ENCODE measurements around the gene ASGR1.
"Not testable (repeated sequence)": the region's sequence is repeated elsewhere in the genome, so short reads cannot be mapped to it uniquely, and the experiment has no call there.

Gene ASGR1

DNA sequence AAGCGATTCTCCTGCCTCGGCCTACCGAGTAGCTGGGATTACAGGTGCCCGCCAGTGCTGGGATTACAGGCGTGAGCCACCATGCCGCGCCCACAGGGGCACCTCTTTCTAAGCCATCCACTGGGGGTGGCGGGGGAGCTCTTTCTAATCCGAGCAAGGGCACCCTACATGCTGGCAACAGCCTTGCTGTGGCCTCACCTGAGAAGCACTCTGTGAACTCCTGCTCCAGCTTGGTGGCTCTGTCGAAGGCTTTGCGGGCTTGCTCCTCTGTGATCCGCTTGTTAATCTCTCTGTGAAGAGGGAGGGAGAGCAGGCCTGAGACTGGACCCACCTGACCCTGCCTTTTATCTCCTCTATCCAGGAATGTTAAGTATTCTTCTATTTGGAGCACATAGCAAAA, 11.9 kb upstream of the ASGR1 start:
- DNase-seq (ENCODE audit: low read depth in 2 of 2): no peak

DNA sequence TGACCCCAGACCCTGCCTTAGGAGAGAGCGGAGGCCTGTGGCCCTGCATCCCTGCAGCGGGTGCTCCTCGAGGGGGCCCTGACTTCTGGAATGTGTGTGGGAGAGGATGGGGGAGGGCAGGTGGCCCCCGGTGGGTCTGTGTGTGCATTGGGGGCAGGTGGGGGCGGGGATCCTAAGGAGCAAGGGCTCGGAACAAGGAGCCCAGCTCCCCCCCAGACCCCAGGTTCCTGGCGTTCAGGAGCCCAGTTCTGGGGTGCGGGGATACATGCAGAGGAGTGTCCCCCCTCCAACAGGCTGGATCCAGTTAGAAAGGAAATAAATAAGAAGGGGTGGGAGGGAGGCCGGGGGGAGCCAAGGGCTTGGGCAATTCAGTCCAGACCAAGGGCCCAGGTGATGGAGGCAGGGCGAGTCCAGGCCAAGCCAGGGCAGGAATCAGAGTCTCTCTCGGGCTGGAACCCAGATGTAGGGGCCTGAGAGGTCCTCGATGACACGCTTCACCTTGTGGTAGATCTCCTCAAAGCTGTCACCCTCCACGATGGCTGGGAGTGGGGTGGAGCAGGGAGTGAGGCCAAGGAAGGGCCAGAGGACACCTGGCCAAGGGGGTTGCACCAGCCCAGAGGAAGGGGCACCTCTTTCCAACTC, 11.2 kb upstream of the ASGR1 start:
- no peak for DNase-seq (ENCODE audit: low read depth in 2 of 2)

DNA sequence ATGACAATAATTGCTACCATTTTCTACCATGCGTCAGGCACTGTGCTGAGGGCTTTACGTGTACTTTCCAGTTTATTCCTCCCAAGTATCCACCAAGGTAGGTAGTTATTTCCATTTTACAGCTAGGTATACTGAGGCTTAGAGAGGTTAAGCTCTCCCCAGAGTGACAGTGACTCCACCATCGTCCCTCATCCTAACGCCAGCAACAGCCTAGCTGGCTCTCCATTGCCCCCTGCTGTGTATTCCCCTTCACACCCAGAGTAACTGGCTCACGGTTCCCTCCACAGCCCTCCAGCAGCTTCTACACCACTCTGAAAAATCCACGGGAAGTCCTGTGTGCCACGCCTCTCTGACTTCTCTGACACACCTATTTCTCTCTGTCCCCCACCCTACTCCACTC, 7.1 kb upstream of the ASGR1 start:
- no peak for DNase-seq (ENCODE audit: low read depth in 2 of 2)

DNA sequence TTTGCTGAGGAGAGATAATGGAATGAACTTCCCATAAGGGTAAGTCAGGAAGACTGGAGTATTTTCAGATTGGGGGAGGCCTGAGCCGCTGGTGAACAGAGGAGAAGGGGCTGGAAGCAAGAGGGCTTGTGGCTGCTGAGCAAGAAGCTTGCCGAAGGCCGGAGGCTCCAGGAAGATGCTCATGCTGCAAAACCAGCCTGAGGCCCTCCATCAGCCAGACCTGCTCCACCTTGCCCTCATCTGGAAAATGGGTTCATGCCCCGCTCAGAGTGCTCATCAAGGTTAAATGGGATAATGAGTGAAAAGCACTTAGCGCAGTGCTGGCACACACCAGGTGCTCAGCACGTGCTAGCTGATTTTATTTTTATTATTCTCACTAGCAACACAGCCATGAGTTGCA, 5.5 kb upstream of the ASGR1 start:
- no peak for DNase-seq (ENCODE audit: low read depth in 2 of 2)

DNA sequence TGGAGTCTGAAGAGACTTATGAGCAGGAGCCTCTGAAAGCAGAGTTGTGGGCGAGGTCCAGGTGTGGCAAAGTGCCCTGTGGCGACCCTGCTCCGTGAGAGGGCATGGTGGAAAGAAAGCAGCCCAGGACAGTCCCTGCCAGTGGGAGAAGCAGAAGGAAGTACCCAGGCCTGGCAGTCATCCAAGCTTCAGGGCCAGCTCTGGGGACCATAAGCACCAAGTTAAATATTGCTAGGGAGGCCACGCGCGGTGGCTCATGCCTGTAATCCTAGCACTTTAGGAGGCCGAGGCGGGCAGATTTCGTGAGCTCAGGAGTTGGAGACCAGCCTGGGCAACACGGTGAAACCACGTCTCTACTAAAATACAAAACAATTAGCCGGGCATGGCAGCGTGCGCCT, 4.9 kb upstream of the ASGR1 start:
- DNase-seq (ENCODE audit: low read depth in 2 of 2): no peak

DNA sequence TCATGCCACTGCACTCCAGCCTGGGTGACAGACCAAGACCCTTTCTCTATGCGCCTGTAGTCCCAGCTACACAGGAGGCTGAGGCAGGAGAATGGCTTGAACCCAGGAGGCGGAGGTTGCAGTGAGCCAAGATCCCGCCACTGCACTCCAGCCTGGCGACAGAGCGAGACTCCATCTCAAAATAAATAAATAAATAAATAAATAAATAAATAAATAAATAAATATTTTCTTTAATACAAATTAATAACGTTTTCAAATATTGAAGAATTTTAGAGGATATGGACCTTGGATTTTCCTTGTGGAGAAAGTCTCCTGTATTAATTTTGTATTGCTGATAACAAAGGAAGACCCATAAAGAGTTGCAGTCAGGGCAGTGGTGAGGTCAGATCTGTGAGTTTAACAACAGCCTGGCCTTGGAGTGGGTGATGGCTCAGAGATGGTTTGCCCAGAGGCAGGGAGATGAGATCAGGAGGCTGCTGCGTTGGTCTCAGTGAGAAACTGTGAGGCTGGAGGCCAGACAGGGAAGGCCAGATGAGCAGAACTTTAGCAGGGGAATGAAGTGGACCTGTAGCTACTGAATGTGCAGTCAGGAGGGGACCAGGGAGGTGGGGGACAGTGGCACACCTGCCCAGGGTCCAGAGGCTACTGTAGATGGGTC, 4.4 kb upstream of the ASGR1 start:
- no peak for DNase-seq (ENCODE audit: low read depth in 2 of 2)

DNA sequence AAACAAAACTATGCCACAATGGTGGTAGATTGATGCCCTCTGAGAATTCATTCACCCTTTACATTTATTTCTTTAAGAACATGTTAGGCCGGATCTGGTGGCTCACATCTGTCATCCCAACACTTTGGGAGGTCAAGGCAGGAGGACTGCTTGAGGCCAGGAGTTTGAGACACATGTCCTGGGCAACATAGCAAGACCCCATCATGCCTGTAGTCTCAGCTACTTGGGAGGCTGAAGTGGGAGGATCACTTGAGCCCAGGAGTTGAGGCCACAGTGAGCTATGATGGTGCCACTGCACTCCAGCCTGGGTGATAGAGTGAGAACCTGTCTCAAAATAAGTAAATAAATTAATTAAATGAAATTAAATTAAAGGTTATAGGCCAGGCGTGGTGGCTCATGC, 2.9 kb upstream of the ASGR1 start:
- DNase-seq (ENCODE audit: low read depth in 2 of 2): not testable (repeated sequence)

DNA sequence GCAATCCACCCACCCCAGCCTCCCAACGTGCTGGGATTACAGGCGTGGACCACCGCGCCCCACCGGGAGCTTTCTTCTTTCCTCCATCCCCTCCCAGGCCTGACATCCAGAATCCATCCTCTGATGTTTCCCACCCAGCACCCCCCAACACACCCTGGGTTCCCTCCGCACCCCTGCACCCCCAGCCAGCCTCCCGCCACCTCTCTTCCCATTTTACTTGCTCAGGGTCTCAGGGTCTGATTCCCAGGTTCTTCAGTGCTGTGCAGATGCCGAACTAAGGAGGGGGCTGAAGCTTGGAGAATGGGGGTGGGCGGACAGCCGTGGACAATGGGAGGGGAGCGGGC, 225 bp downstream of the ASGR1 start:
- no peak for DNase-seq (ENCODE audit: low read depth in 2 of 2)

GRCh38 chr17:7177954-7178477, 1.2 kb downstream of the ASGR1 start:
- DNase-seq (ENCODE audit: low read depth in 2 of 2): no peak

GRCh38 chr17:7177191-7177953, 1.8 kb downstream of the ASGR1 start:
- peak; percentile 51 to 57 for DNase-seq (ENCODE audit: low read depth in 2 of 2)

- DNase-seq (ENCODE audit: low read depth in 2 of 2): no peak
These were observed 2.4 kb downstream of the ASGR1 start for GRCh38 chr17:7176841-7177190.

DNA sequence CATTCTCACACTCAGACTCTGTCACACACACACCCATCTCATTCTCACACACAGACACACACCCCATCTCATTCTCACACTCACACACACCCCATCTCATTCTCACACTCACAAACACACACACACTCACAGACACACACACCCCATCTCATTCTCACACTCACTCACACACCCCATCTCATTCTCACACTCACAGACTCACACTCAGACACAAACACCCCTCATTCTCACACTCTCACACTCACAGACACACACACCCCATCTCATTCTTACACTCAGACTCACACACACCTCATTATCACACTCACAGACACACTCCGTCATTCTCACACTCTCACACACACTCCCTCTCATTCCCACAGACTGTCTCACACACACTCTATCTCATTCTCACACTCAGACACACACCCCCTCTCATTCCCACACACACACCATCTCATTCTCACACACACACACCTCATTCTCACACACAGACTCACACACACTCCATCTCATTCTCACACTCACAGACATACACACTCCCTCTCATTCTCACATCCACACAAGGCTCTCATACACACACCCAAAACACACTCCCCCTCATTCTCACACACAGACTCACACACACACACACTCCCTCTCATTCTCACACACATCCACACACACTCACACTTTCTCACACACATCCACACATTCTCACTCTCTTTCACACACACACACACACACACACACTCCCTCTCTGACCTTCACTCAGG, 2.9 kb downstream of the ASGR1 start:
- DNase-seq (ENCODE audit: low read depth in 2 of 2): no peak

DNA sequence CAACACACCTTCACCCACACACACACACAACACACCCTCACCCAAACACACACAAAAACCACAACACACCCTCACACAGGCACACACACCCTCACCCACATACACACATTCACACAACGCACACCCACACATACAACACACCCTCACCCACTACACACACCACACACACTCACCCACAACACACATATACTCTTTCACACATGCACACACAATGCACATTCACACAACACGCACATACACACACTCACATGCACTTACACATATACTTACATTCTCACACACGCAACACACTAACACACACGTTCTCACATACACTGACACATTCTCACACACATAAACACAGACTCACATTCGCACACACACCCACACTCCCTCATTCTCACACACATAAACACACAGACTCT, 3.8 kb downstream of the ASGR1 start:
- DNase-seq (ENCODE audit: low read depth in 2 of 2): no peak

- no peak for DNase-seq (ENCODE audit: low read depth in 2 of 2)
These were observed 4.4 kb downstream of the ASGR1 start for GRCh38 chr17:7174603-7175326.

DNA sequence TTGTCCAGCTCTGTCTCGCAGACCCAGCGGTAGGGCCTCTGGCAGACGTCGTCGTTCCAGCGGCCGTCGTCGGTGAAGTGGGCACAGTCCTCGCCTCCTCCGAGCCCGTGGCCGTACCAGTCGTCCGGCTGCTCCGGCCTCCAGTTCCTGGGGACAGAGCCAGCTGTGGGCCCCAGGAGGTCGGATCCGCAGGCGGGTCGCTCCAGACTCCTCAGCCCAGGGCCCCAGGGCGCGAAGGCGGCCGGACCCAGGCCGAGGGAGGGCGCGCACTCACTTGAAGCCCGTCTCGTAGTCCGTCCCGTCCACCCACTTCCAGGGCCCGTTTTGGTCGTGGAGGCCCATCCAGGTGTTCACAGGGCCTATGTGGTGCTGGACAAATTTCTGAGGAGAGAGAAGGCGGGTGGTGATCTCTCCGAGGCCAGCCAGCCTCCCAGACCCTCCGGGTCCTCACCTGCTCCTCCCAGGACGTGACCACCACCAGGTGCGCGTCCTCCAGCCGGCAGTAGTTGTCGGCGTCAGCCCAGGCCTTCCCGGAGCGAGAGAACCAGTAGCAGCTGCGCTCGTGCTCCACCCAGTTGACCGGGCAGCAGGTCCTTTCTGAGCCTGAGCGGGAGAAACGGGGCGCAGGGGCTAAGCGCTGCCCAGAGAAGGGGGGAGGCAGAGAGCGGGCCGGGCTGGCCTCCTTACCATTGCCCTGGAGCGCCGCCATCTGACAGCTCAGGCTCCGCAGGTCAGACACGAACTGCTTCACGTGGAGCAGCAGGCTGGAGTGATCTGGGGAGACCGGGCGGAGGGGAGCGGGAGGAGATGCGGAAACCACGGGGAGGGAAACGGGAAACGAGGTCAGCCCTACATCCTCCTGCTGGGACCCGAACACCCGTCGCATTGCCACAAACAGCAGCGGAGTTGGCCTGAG, 5.2 kb downstream of the ASGR1 start:
- DNase-seq (ENCODE audit: low read depth in 2 of 2): peak in 1 of 2 experiments; percentile 32

GRCh38 chr17:7172522-7173191, 6.5 kb downstream of the ASGR1 start:
- not testable (repeated sequence) for DNase-seq (ENCODE audit: low read depth in 2 of 2)

DNA sequence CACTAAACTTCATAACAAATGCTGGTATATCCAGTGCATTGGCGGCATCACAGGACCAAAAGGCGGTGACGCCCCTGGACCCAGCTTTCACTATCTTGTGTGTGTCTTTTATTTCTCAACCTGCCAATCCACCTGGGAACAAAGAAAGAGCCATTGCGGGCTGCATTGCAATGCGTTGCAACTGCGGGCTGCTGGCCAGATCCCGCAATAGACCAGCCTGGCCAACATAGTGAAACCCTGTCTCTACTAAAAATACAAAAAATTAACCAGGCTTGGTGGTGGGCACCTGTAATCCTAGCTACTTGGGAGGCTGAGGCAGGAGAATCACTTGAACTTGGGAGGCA, 9.6 kb downstream of the ASGR1 start:
- DNase-seq (ENCODE audit: low read depth in 2 of 2): not testable (repeated sequence)

DNA sequence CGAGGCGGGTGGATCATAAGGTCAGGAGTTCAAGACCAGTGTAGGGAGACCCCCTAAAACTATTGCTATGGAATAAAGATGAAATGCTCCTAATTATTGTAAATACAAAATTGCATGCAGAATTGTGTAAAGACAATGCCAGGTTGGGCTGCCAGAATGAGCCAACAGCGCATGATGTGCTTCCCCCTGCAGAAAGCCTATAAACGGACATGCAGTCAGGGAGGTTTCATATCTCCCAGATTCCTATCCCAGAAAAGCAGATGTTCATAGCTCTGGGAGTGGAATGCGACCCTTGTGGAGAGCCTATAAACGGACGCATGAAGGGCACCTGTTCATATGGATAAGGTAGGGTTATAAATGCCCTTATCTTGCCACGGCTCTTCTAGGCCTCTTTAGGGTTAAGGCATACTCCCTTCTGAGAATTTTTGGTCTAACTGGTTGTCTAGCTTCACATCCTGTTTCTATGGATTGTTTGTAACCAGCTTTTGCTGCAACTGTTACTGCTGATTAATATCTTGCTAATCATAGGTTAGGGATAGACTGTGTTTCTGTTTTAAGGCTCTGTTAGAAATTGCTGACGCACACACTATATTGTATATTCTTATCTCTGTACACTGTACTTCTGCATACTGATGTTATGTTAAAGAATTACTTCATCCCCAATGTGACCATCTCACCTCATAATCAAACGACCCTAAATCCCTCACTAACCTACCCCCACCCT, 10.2 kb downstream of the ASGR1 start:
- not testable (repeated sequence) for DNase-seq (ENCODE audit: low read depth in 2 of 2)

DNA sequence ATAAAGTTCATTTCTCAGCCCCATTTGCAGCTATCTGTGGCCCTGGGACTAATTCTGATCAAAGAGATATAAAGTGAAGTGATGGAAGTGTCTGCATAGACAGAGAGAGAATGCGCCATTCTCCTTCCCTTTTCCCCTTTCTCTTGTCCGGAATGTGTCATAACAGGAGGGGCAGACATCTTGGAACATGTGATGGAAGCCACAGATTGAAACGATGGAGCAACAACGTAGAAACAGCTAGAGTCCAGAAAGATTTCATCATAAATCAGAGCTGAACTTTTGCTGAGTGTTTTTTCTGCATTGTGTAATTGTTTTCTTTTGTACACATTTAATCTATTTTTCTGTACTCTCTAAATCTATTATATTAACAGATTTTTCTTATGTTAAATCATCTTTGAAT, 11.3 kb downstream of the ASGR1 start:
- DNase-seq (ENCODE audit: low read depth in 2 of 2): no peak

All from stimulated activated CD4-positive, alpha-beta T cell treated with anti-CD3 and anti-CD28 coated beads, Interleukin-12 subunit alpha, Interleukin-12 subunit beta, amount 100 ng/mL, for 24 hours (primary cell).